HepG2 (cell line): ENCODE data around the gene PTPN3. TPM values are rescaled to one million over a fixed set of nuclear protein-coding genes. Genes with fewer than 3 reads are reported as not detected.

Source experiments
- ATAC-seq: fragments of 200-7000 bp; cut with Tn5 transposase; 3 replicates; pipeline ENCODE4 v1.9.1; 2020; ENCODE audit warnings: mild to moderate bottlenecking, moderate library complexity
- BruUV-seq: library from RNA; stranded (reverse); fragments of 400-500 nt; replicated peaks from 2 replicates; lab custom pipeline; 2021; lab: Mats Ljungman, UMichigan
- CTCF ChIA-PET: fragments of 300-600 bp; formaldehyde crosslinking; extraction: SDS; loops from one replicate; lab custom pipeline; 2021; ENCODE audit warnings: low total read pairs, inconsistent platforms, low intra/inter-chr PET ratio; lab: Yijun Ruan, JAX
- POLR2A ChIA-PET: fragments of 350-600 bp; sonication (Branson Sonifier 250); formaldehyde crosslinking; loops from one replicate; lab custom pipeline; 2020; ENCODE audit warnings: antibody characterized with exemption, inconsistent platforms; lab: Yijun Ruan, JAX
- DNase-seq: peaks from one replicate; pipeline ENCODE4 v3.0.0-alpha.2; 2015; ENCODE audit warnings: low spot score
- FAIRE-seq: peaks from 3 replicates; lab custom pipeline; 2011; peaks lifted over from hg19 to GRCh38; lab: Jason Lieb, UNC
- H2AFZ ChIP-seq: one replicate; pipeline ENCODE4 v1.6.1; 2011; ENCODE audit warnings: low read length, inconsistent platforms
- H3K27ac ChIP-seq: fragments of 300-600 bp; 3 replicates; pipeline ENCODE4 v1.8.0; 2011; ENCODE audit warnings: mixed run types, mild to moderate bottlenecking, mixed read lengths, low read length, inconsistent platforms; ENCODE audit not compliant: insufficient read depth; ENCODE audit errors: extremely low read length
- H3K27me3 ChIP-seq, 2 experiments: fragments of 200-600 bp in 1 of 2; 2 replicates in 1 of 2; 3 replicates in 1 of 2; pipeline versions ENCODE4 v1.6.0 to v1.8.0; 2011; ENCODE audit warnings: low read length in 2 of 2, mild to moderate bottlenecking in 2 of 2, moderate library complexity in 2 of 2, inconsistent platforms in 1 of 2; ENCODE audit not compliant: insufficient read depth in 2 of 2, control insufficient read depth in 1 of 2
- H3K36me3 ChIP-seq, 2 experiments: fragments of 200-600 bp in 1 of 2; replicated peaks in 1 of 2; 2 replicates in 1 of 2; 3 replicates in 1 of 2; pipeline versions ENCODE4 v1.5.1 to v1.8.0; 2011; ENCODE audit warnings: low read length in 2 of 2, inconsistent platforms in 1 of 2; ENCODE audit not compliant: insufficient read depth in 2 of 2, control insufficient read depth in 1 of 2
- H3K4me1 ChIP-seq: 2 replicates; pipeline ENCODE4 v1.5.1; 2012; ENCODE audit warnings: low read length, inconsistent platforms; ENCODE audit not compliant: insufficient read depth
- H3K4me2 ChIP-seq: 2 replicates; pipeline ENCODE4 v1.6.0; 2011; ENCODE audit warnings: low read depth, low read length, inconsistent platforms
- H3K4me3 ChIP-seq, 3 experiments: fragments of 200-600 bp in 1 of 3; sonication (generic), shearing (Covaris generic) in 1 of 3; replicated peaks in 1 of 3; 2 replicates each; pipeline ENCODE4 v1.5.1; 2011 to 2016; ENCODE audit warnings: low read length in 3 of 3, inconsistent platforms in 2 of 3, low read depth in 2 of 3, mild to moderate bottlenecking in 2 of 3, control low read depth in 1 of 3, mixed read lengths in 1 of 3; ENCODE audit not compliant: insufficient read depth in 1 of 3
- H3K79me2 ChIP-seq: one replicate; pipeline ENCODE4 v1.6.1; 2011; ENCODE audit warnings: low read length, inconsistent platforms; ENCODE audit not compliant: insufficient read depth
- H3K9ac ChIP-seq: 2 replicates; pipeline ENCODE4 v1.6.0; 2011; ENCODE audit warnings: mild to moderate bottlenecking, low read depth, low read length, inconsistent platforms; ENCODE audit not compliant: insufficient read depth
- H3K9me3 ChIP-seq: 2 replicates; pipeline ENCODE4 v1.5.1; 2012; ENCODE audit warnings: mild to moderate bottlenecking, low read length
- H4K20me1 ChIP-seq: 2 replicates; pipeline ENCODE4 v1.6.0; 2011; ENCODE audit warnings: inconsistent platforms, mild to moderate bottlenecking, low read length, moderate library complexity; ENCODE audit not compliant: insufficient read depth
- CEBPB ChIP-seq: IDR thresholded peaks from 2 replicates; pipeline ENCODE4 v1.6.1; 2011; ENCODE audit warnings: low read depth, low read length, improper control_type of control experiment, borderline replicate concordance
- CREB1 ChIP-seq, 2 experiments: fragments of 450-650 bp in 1 of 2; IDR thresholded peaks; 2 replicates each; pipeline ENCODE4 v1.6.1; 2016 to 2017; ENCODE audit warnings: control low read depth in 1 of 2, mild to moderate bottlenecking in 1 of 2, missing compliant biosample characterization in 1 of 2, missing genetic modification characterization in 1 of 2
- ELF3 ChIP-seq: IDR thresholded peaks from 2 replicates; pipeline ENCODE4 v1.6.1; 2016; ENCODE audit warnings: missing genetic modification reagents, missing compliant biosample characterization
- RAD21 ChIP-seq: fragments of 450-650 bp; formaldehyde crosslinking; IDR thresholded peaks from 2 replicates; pipeline ENCODE4 v1.5.0; 2020; ENCODE audit warnings: mild to moderate bottlenecking
- RARA ChIP-seq: IDR thresholded peaks from 2 replicates; pipeline ENCODE4 v1.6.1; 2016; ENCODE audit warnings: missing genetic modification reagents, missing compliant biosample characterization
- ZBTB21 ChIP-seq: sonication (generic); formaldehyde crosslinking; IDR thresholded peaks from 2 replicates; pipeline ENCODE4 v1.4.0; 2020; ENCODE audit warnings: missing genetic modification reagents
- ZFP37 ChIP-seq: sonication (generic); formaldehyde crosslinking; IDR thresholded peaks from 2 replicates; pipeline ENCODE4 v1.4.0; 2020; ENCODE audit warnings: missing genetic modification reagents, borderline replicate concordance
- ZMAT3 ChIP-seq: sonication (generic); formaldehyde crosslinking; conservative IDR thresholded peaks from 2 replicates; pipeline ENCODE4 v1.7.0; 2021; ENCODE audit warnings: missing genetic modification reagents
- ZMYM4 ChIP-seq: sonication (generic); formaldehyde crosslinking; IDR thresholded peaks from 2 replicates; pipeline ENCODE4 v1.8.1; 2023; ENCODE audit warnings: mild to moderate bottlenecking, missing genetic modification reagents
- ZNF7 ChIP-seq: IDR thresholded peaks from 2 replicates; pipeline ENCODE4 v1.6.1; 2016; ENCODE audit warnings: missing biosample characterization, missing genetic modification reagents
- WGBS: methylation state at CpG from one replicate; pipeline ENCODE4 v1.1.6; 2017; ENCODE audit warnings: low lambda C conversion rate; 5-methylcytosine and 5-hydroxymethylcytosine counted together
- in situ Hi-C: cut with HindIII; loops from 2 replicates; pipeline ENCODE4 v1.10.0; 2017; ENCODE audit warnings: low pct_unique_long_range_greater_than_20kb; ENCODE audit not compliant: extremely low pct_ligation_motif_present
- intact Hi-C: fragments of 100-400 bp; cut with micrococcal nuclease; formaldehyde crosslinking; loops from one replicate; pipeline ENCODE4 v1.10.0; 2022; ENCODE audit not compliant: unreplicated experiment
- polyA plus RNA-seq, 8 experiments: library from polyadenylated mRNA; depleted of rRNA in 3 of 8; stranded (reverse) in 7 of 8; unstranded in 1 of 8; fragments of >200 nt; fragmentation: Illumina TruSeq in 4 of 8; extraction: Trizol in 4 of 8; gene quantifications; 2 replicates each; pipeline versions ENCODE4 v1.2.1 to v1.2.3, GENCODE V29; 2011 to 2016; ENCODE audit warnings: low read depth in 4 of 8, missing spikeins in 1 of 8, mixed read lengths in 1 of 8; ENCODE audit not compliant: insufficient read depth in 1 of 8
- total RNA-seq, 5 experiments: library from RNA; depleted of rRNA; stranded (reverse); fragments of >200 nt; fragmentation: Illumina TruSeq; extraction: Trizol; gene quantifications; 2 replicates each; pipeline ENCODE4 v1.2.3, GENCODE V29; 2016; ENCODE audit warnings: low read depth in 1 of 5
- TF ChIP-seq, protein P1 (sequence below): IDR thresholded peaks from 2 replicates; pipeline ENCODE4 v1.6.1; 2012; ENCODE audit warnings: low read depth, low read length, improper control_type of control experiment
- TF ChIP-seq, protein P2 (sequence below): sonication (generic); formaldehyde crosslinking; IDR thresholded peaks from 2 replicates; pipeline ENCODE4 v1.4.0; 2020; ENCODE audit warnings: missing genetic modification reagents
- TF ChIP-seq, protein P3 (sequence below): IDR thresholded peaks from 2 replicates; pipeline ENCODE4 v1.4.0; 2020; ENCODE audit warnings: mild to moderate bottlenecking, missing genetic modification reagents
- TF ChIP-seq, protein P4 (sequence below): sonication (generic); formaldehyde crosslinking; IDR thresholded peaks from 2 replicates; pipeline ENCODE4 v1.5.0; 2020; ENCODE audit warnings: mild to moderate bottlenecking, missing genetic modification reagents, moderate library complexity

The PTPN3 gene
- total and polyA plus RNA-seq, 2 of the 13 experiments (the other 11 are each of a cell fraction or from before 2014, with no cell fraction given), result 5.6 to 20.5 TPM

DNA sequence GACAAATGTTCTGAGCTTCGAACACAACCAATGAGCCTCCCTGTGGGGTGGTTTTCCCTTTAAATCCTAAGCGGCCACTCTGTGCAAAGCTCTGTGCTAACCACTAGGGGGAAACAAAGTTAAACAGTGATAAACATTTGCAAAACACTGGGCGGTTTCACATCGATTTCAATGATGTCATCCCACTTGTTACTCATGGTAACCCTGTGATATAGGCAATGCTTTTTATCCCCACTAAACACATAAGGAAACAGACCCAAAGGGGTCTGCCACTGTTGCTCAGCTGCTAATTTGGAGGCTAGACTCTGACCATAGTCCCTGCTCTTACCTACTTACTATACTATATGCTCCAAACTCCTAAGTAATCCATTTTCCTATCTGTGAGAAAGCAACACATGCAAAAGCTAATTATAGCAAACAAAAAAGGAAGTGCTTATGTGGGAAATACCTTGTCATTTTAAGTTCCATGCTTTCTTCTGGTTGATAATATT is 57.3 kb downstream of the PTPN3 start:
- FAIRE-seq (peak; percentile 88), DNase-seq (peak; percentile 82), ATAC-seq (peak; percentile 94)
- Histone ChIP-seq H3K36me3 (peaks cover 3 to 4% of the 10 kb centered on the region in 2 experiments; a peak in 2 of 5 replicates), H2AFZ (no peak overlapping the region), H3K79me2 (no peaks in the 10 kb centered on the region), H4K20me1 (no peaks in the 10 kb centered on the region), H3K27ac (peak overlapping the region; percentile 54), H3K4me1 (peaks cover 16% of the 10 kb centered on the region), H3K4me3 (no peak overlapping the region), H3K9me3 (no peaks in the 10 kb centered on the region), H3K9ac (0 out of 2 replicates have a peak overlapping the region, but pooled peaks have one; percentile 19), H3K27me3 (no peaks in the 10 kb centered on the region), H3K4me2 (no peak overlapping the region)
- ChIA-PET CTCF (interaction anchor here (1.1 to 2.7 kb wide), 3 partner anchors 29 to 120 kb away, joined by 3 to 42 read pairs (median 12); no protein-coding TSS in a partner anchor), POLR2A (interaction anchor here (1.0 to 1.2 kb wide), 2 partner anchors 29 to 37 kb away, joined by 3 read pairs; no protein-coding TSS in a partner anchor)
- in situ Hi-C loops (loop anchor here (5.0 kb wide), 1 partner anchor 76 kb away; no protein-coding TSS in a partner anchor), intact Hi-C loops (loop anchor here (1.0 kb wide), 3 partner anchors 28 to 119 kb away; no protein-coding TSS in a partner anchor)
- no TSS peak for BruUV-seq
- WGBS, result 18% methylated on average over 4 of the region's 4 CpGs
- peak; percentile 66 for TF ChIP-seq CEBPB
- TF ChIP-seq, protein P1, sequence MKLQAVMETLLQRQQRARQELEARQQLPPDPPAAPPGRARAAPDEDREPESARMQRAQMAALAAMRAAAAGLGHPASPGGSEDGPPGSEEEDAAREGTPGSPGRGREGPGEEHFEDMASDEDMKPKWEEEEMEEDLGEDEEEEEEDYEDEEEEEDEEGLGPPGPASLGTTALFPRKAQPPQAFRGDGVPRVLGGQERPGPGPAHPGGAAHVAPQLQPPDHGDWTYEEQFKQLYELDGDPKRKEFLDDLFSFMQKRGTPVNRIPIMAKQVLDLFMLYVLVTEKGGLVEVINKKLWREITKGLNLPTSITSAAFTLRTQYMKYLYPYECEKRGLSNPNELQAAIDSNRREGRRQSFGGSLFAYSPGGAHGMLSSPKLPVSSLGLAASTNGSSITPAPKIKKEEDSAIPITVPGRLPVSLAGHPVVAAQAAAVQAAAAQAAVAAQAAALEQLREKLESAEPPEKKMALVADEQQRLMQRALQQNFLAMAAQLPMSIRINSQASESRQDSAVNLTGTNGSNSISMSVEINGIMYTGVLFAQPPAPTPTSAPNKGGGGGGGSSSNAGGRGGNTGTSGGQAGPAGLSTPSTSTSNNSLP, result 0 out of 2 replicates have a peak, but pooled peaks have one; percentile 25
- TF ChIP-seq ZMYM4 (CRISPR knock-in tag), result peak; percentile 49; the same call in 1 of the 2 replicates
- TF ChIP-seq, protein P2, sequence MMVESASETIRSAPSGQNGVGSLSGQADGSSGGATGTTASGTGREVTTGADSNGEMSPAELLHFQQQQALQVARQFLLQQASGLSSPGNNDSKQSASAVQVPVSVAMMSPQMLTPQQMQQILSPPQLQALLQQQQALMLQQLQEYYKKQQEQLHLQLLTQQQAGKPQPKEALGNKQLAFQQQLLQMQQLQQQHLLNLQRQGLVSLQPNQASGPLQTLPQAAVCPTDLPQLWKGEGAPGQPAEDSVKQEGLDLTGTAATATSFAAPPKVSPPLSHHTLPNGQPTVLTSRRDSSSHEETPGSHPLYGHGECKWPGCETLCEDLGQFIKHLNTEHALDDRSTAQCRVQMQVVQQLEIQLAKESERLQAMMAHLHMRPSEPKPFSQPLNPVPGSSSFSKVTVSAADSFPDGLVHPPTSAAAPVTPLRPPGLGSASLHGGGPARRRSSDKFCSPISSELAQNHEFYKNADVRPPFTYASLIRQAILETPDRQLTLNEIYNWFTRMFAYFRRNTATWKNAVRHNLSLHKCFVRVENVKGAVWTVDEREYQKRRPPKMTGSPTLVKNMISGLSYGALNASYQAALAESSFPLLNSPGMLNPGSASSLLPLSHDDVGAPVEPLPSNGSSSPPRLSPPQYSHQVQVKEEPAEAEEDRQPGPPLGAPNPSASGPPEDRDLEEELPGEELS (CRISPR knock-in tag), result peak; percentile 32; the same call in 1 of the 2 replicates
- TF ChIP-seq, protein P3, sequence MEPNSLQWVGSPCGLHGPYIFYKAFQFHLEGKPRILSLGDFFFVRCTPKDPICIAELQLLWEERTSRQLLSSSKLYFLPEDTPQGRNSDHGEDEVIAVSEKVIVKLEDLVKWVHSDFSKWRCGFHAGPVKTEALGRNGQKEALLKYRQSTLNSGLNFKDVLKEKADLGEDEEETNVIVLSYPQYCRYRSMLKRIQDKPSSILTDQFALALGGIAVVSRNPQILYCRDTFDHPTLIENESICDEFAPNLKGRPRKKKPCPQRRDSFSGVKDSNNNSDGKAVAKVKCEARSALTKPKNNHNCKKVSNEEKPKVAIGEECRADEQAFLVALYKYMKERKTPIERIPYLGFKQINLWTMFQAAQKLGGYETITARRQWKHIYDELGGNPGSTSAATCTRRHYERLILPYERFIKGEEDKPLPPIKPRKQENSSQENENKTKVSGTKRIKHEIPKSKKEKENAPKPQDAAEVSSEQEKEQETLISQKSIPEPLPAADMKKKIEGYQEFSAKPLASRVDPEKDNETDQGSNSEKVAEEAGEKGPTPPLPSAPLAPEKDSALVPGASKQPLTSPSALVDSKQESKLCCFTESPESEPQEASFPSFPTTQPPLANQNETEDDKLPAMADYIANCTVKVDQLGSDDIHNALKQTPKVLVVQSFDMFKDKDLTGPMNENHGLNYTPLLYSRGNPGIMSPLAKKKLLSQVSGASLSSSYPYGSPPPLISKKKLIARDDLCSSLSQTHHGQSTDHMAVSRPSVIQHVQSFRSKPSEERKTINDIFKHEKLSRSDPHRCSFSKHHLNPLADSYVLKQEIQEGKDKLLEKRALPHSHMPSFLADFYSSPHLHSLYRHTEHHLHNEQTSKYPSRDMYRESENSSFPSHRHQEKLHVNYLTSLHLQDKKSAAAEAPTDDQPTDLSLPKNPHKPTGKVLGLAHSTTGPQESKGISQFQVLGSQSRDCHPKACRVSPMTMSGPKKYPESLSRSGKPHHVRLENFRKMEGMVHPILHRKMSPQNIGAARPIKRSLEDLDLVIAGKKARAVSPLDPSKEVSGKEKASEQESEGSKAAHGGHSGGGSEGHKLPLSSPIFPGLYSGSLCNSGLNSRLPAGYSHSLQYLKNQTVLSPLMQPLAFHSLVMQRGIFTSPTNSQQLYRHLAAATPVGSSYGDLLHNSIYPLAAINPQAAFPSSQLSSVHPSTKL, result 0 out of 2 replicates have a peak, but pooled peaks have one; percentile 15
- TF ChIP-seq ELF3 (CRISPR knock-in tag), result 0 out of 2 replicates have a peak, but pooled peaks have one; percentile 12
- TF ChIP-seq ZNF7 (CRISPR knock-in tag), result no peak
- no peak for TF ChIP-seq ZFP37
- peak; percentile 31; the same call in 1 of the 2 replicates for TF ChIP-seq ZBTB21
- TF ChIP-seq CREB1 (IDR thresholded peaks at IDR 0.05), result peak; percentile 47; the same call in 1 of the 2 replicates
- TF ChIP-seq CREB1 (CRISPR knock-in tag; IDR thresholded peaks at IDR 0.05), result peak; percentile 60
- peak; percentile 67 for TF ChIP-seq RAD21
- TF ChIP-seq, protein P4, sequence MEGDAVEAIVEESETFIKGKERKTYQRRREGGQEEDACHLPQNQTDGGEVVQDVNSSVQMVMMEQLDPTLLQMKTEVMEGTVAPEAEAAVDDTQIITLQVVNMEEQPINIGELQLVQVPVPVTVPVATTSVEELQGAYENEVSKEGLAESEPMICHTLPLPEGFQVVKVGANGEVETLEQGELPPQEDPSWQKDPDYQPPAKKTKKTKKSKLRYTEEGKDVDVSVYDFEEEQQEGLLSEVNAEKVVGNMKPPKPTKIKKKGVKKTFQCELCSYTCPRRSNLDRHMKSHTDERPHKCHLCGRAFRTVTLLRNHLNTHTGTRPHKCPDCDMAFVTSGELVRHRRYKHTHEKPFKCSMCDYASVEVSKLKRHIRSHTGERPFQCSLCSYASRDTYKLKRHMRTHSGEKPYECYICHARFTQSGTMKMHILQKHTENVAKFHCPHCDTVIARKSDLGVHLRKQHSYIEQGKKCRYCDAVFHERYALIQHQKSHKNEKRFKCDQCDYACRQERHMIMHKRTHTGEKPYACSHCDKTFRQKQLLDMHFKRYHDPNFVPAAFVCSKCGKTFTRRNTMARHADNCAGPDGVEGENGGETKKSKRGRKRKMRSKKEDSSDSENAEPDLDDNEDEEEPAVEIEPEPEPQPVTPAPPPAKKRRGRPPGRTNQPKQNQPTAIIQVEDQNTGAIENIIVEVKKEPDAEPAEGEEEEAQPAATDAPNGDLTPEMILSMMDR (CRISPR knock-in tag), result peak; percentile 80
- TF ChIP-seq ZMAT3, result no peak
- TF ChIP-seq RARA, result 0 out of 2 replicates have a peak, but pooled peaks have one; percentile 11
